Measurements from ENCODE around the gene NFATC4. TPM values are rescaled to one million over a fixed set of nuclear protein-coding genes. Genes with fewer than 3 reads are reported as not detected.
A peak's percentile ranks its signal among the peaks of the same experiment; 100 is the strongest.
"Not testable (repeated sequence)": the region's sequence is repeated elsewhere in the genome, so short reads cannot be mapped to it uniquely, and the experiment has no call there.

NFATC4 gene
- total RNA-seq, 1 experiment from 2014 or later, result 21.6 TPM

DNA sequence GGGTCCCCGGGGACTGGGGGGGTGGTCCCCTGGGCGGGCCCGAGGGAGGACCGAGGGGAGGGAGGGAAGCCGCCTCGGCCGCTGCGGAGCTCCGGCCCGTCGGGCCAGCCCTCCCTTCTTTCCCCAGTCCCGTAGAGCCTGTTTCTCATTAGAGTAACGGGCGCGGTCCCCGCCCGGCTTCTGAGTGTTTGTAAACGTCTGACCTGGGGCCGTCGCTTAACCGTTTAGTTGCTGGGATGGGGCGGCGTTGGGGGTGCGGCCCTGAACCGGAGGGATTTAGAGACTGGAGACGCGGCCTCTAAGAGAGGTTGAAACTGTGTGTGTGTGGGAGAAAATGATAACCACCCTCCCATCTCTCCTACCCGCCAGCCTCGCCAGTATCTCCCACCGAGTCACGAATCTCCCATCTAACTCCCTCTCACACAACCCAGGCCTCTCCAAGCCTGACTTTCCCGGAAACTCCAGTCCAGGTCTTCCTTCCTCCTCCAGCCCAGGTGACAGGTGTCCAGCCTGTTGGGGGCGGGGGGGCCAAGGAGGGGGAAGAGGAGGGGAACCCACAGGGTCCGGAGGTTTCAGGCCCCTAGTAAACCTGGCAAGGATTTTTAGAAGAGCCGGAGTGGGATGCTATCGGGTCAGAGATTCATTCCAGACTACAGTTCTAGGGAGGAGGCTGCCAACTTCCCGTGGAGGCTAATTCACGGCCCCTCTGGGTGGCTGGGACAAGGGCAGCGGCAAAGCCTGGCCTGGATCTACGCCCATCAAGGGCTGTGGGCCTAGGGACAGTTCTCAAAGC, 1.1 kb upstream of the NFATC4 start:
- peak; percentile 89 for DNase-seq (ENCODE audit: low read depth)

GRCh38 chr14:24368212-24368561, 203 bp downstream of the NFATC4 start:
- DNase-seq (ENCODE audit: low read depth), result no peak

DNA sequence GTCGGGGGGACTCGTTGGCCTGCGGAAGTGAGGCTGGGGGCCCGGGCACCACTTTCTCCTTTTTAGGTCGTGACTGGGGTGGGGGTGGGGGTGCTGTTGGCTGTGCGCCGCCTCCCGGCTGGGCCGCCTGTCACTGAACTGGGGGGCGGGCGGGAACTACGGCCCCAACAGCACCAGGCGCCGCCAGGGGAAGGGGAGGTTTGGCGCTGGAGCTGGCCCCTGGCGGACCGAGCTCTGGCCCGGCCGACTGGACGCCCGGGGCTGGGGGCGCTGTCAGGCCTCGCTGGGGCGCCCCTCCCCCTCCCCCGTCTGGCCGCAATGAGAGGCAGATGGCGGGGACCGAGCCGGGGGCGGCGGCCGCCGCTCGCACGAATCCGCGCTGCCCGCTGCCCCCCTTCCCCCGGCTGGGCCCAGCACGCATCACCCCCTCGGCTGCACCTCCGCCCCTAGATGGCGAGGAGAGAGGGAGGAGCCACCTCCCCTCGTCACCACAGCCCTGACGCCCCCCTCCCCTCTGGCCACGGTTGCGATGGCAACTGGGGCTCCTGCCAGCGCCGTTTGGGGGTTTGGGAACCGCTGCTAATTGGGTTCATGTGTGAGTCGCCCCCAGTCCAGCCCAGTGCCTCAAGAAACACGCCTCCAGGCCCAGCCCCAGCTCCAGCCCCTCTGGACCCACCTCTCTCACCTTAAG, 723 bp downstream of the NFATC4 start:
- DNase-seq (ENCODE audit: low read depth), result peak; percentile 31

DNA sequence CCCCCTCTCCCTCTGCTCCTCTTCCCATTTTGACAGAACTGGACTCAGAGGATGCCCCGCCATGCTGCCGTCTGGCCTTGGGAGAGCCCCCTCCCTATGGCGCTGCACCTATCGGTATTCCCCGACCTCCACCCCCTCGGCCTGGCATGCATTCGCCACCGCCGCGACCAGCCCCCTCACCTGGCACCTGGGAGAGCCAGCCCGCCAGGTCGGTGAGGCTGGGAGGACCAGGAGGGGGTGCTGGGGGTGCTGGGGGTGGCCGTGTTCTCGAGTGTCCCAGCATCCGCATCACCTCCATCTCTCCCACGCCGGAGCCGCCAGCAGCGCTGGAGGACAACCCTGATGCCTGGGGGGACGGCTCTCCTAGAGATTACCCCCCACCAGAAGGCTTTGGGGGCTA, 1.5 kb downstream of the NFATC4 start:
- no peak for DNase-seq (ENCODE audit: low read depth)

- no peak for DNase-seq (ENCODE audit: low read depth)
Measured at GRCh38 chr14:24369907-24370687, 2.1 kb downstream of the NFATC4 start.

GRCh38 chr14:24370748-24371147, 2.8 kb downstream of the NFATC4 start:
- no peak for DNase-seq (ENCODE audit: low read depth)

- not testable (repeated sequence) for DNase-seq (ENCODE audit: low read depth)
Measured at GRCh38 chr14:24371605-24372004, 3.6 kb downstream of the NFATC4 start.

GRCh38 chr14:24372701-24373416, 4.9 kb downstream of the NFATC4 start:
- peak; percentile 39 for DNase-seq (ENCODE audit: low read depth)

DNA sequence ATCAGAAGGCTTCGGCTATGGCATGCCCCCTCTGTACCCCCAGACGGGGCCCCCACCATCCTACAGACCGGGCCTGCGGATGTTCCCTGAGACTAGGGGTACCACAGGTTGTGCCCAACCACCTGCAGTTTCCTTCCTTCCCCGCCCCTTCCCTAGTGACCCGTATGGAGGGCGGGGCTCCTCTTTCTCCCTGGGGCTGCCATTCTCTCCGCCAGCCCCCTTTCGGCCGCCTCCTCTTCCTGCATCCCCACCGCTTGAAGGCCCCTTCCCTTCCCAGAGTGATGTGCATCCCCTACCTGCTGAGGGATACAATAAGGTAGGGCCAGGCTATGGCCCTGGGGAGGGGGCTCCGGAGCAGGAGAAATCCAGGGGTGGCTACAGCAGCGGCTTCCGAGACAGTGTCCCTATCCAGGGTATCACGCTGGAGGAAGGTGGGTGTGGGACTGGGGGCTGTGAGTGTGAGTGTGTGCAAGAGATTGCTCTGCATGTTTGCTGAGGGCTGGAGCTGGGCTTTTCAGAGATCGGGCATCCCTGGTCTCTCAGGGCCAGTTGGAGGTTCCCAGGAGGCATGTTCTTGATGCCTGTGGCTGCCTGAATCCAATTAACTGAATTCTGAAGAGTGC, 8.6 kb downstream of the NFATC4 start:
- no peak for DNase-seq (ENCODE audit: low read depth)

DNA sequence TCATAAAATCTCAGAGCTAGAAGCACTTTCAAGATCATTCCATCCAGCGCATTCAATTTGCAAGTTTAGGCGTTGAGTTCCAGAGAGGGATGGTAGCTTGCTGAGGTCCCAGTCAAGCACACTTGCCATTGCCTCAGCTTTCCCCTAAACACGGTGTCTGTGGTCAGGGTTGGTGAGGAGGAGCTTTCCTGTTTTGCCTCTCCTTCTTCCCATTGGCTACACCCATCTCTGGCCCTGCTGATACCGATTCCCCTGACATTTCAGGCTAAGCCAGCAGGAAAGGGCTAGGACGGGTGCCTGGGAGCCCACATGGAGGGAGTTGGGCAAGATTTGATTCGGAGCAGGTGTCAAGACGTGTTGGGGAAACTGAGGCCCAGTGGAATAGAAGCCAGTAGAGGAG, 9.1 kb downstream of the NFATC4 start:
- no peak for DNase-seq (ENCODE audit: low read depth)

DNA sequence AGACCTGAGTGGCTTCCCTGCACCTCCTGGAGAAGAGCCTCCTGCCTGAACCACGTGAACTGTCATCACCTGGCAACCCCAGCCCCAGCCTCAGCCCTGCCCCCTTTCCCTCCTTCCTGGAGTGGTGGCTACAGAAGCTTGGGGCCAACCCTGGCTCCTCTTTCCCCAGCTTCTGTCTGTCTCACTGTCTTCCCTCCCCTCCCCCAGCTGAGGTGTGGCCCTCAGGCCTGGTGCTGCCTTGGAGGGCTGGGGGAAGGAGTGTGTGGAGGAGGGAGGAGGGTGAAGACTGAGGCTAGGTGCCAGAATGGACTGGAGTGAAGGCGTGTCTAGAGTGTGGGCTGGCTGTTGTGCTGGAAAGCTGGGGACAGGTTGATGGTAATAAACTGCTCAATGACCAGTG, 9.7 kb downstream of the NFATC4 start:
- no peak for DNase-seq (ENCODE audit: low read depth)

GRCh38 chr14:24378327-24378726, 10.3 kb downstream of the NFATC4 start:
- no peak for DNase-seq (ENCODE audit: low read depth)

DNA sequence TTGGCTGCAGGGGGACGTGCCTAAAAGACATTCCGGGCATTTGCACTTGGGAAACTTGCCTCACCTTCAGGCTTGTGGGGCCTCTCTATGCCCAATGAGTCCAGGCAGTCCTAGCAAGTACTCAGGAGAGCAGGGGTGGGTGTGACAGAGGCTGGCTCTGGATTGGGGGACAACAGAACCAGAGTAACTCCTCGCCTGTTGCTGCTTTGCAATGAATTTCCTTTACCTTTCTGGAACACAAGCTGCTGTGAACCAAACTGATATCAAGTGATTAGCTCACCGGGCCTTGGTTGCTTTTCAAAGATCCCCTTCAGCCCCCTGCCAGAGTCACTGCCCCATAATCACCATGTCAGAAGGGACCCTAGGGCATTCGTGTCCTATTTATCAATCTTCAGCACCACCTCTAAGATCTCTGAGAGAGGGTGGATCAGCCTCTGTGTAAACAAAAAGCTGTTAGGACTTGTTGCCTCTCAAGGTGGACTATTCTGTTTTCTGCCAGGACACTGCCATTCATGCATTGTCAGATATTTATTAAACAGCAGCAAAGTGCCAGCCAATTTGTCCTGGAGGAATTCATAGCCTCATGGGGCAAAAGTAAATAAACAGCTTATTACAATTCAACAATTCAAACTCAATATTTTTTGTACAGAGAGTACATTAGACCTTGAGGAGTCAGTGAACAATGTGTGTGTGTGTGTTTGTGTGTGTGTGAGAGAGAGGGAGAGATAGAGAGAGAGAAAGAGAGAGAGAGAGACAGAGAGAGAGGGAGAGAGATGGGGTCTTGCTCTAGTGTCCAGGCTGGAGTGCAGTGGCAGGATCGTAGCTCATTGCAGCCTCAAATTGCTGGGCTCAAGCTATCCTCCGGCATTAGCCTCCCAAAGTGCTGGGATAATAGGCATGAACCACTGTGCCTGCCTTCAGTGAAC, 11.3 kb downstream of the NFATC4 start:
- no peak for DNase-seq (ENCODE audit: low read depth)

GRCh38 chr14:24379907-24380730, 12.1 kb downstream of the NFATC4 start:
- no peak for DNase-seq (ENCODE audit: low read depth)

DNA sequence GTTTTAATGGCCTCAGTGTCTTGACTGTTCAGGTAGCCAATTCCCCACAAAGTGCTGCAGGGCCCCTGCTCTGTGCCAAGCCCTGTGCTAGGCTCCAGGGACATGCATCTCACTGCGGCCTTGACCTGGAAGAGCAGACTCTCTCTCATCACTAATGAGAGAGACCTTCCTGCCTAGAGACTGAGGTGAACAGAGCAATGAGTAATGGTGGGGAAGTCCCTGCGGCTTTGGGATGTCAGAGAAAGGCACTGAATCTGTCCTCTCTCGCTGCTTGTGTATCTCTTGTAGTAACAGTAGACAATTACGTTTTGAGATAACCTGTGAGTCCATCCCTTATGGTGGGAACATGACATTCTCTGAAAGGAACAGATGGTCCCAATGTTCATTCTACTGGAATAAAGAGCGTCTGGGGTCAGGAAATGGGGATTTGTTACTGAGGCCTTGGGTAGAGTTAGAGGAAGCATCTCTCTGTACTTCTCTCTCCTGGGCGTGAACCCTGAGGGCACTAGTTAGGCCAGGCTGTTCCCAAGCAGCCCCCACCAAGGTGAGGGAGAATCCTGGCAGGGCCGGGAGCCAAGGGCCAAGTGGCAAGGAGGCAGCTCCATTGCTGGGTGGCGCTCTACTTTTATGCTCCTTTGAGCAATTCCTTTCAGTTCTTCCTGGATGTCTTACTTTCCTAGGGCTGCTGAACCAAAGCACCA, 13.5 kb downstream of the NFATC4 start:
- no peak for DNase-seq (ENCODE audit: low read depth)

DNA sequence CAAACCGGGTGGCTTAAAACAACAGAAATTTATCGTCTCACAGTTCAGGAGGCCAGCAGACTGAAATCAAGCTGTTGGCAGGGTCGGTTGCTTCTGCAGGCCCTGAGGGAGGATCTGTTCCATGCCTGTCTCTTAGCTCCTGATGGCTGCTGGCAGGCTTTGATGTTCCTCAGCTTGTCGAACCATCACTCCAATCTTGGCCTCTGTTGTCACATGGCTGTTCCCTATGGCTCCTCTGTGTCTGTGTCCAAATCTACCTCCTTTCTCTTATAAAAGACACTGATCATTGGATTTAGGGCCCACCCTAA, 14.0 kb downstream of the NFATC4 start:
- no peak for DNase-seq (ENCODE audit: low read depth)

GRCh38 chr14:24384169-24384568, 16.2 kb downstream of the NFATC4 start:
- DNase-seq (ENCODE audit: low read depth), result no peak

DNA sequence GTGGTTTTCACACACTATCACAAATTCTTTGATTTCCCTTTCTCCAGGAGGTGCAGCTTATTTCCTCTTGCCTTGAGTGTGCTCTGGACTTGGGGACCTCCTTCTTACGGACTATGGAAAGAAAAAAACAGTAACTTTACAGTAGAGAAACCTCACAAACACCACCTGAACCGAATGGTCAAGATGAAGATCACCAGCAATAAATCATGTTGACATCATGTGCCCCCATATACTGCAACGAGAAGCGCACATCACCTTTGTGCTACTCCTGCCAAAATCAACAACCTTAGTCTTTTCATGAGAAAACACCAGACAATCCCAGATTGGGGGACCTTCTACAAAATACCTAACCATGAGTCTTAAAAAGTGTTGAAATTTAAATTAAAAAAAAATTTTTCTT, 17.5 kb downstream of the NFATC4 start:
- DNase-seq (ENCODE audit: low read depth), result no peak

DNA sequence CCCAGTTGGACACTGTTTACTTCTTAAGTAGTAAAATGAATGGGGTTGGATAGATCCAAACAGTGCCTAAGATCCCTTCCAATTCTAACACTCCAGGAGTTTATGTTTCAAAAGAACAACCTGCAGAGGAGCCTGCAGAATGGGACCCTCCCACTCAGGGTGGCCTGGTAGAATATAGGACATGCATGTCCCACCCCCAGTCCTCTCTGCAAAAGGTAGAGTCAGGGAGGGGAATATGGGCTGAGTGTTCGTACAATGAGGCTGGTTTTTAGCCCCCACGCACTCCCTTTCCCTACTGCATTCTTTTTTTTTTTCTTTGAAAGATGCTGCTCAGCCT, 19.0 kb downstream of the NFATC4 start:
- DNase-seq (ENCODE audit: low read depth), result no peak
